Measurements from ENCODE around the gene DYRK2.

Gene DYRK2

DNA sequence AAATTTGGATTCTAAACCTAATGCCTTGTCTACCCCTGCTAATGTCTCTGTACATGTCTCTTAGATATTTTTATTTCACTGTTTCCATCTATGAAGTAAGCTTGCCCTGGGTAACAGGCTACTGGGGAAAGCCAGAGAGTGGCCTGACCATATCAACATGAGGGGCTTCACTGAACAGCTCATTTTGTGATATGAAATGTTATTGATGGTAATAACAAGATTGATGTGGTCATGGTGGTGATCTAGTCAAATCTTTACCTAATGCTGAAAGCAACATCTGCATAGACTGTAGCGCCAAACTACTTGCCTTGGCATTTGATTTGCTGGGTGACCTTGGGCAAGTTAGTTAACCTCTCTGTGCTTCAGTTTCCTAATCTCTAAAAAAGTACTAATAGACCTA lies 9.9 kb upstream of the DYRK2 start:
- Histone ChIP-seq H4K20me1 (ENCODE audit: insufficient read depth, low read length) (no peaks in the 10 kb centered on the region), H3K9ac (ENCODE audit: low read length) (no peak overlapping the region), H3K9me2 (replicated peaks; ENCODE audit: insufficient read depth, low read length) (no peaks in the 10 kb centered on the region), H3K27ac (ENCODE audit: low read length) (no peak overlapping the region), H3K9me3 (replicated peaks; ENCODE audit: insufficient read depth, low read length) (no peaks in the 10 kb centered on the region), H3K4me2 (ENCODE audit: low read depth, low read length) (no peak overlapping the region), H3K79me2 (ENCODE audit: low read length) (no peaks in the 10 kb centered on the region), H3K27me3 (replicated peaks; ENCODE audit: insufficient read depth, low read length) (no peaks in the 10 kb centered on the region), H3K4me3 (ENCODE audit: low read length) (no peak overlapping the region), H2AFZ (ENCODE audit: low read length) (no peak overlapping the region), H3F3A (ENCODE audit: insufficient read depth, low read length) (no peaks in the 10 kb centered on the region), H3K4me1 (ENCODE audit: low read length) (no peaks in the 10 kb centered on the region), H3K36me3 (replicated peaks; ENCODE audit: insufficient read depth, low read length) (no peaks in the 10 kb centered on the region)
- TF ChIP-seq EZH2 (optimal IDR thresholded peaks at IDR 0.05; ENCODE audit: low read depth, low read length) (no peak), EZH2phosphoT487 (IDR thresholded peaks at IDR 0.05; ENCODE audit: low read length) (no peak)
- TF ChIP-seq, protein P1, sequence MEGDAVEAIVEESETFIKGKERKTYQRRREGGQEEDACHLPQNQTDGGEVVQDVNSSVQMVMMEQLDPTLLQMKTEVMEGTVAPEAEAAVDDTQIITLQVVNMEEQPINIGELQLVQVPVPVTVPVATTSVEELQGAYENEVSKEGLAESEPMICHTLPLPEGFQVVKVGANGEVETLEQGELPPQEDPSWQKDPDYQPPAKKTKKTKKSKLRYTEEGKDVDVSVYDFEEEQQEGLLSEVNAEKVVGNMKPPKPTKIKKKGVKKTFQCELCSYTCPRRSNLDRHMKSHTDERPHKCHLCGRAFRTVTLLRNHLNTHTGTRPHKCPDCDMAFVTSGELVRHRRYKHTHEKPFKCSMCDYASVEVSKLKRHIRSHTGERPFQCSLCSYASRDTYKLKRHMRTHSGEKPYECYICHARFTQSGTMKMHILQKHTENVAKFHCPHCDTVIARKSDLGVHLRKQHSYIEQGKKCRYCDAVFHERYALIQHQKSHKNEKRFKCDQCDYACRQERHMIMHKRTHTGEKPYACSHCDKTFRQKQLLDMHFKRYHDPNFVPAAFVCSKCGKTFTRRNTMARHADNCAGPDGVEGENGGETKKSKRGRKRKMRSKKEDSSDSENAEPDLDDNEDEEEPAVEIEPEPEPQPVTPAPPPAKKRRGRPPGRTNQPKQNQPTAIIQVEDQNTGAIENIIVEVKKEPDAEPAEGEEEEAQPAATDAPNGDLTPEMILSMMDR (IDR thresholded peaks at IDR 0.05; ENCODE audit: low read length) = no peak
- DNase-seq = no peak

DNA sequence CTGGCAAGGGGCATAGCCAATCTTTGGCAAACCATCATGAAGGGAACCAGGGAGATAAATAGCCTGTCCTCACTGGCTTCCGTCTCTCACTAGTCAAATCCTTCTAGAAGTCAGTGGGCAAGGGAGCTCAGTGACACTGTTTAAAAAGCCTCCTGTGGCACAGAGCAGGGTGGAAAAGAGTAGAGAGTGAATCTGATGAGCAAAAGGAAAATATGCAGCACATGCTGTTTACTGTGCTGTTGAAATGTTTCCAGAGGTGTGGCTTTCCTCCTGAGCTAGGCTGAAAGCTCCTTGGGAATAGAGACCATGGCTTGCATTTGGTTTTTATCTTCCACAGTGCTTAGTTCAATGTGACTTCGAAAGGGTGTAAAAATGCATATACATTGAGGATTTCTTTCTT lies 7.7 kb upstream of the DYRK2 start:
- H3K9me3 ChIP-seq (replicated peaks; ENCODE audit: insufficient read depth, low read length) = no peaks in the 10 kb centered on the region
- no peak overlapping the region for H2AFZ ChIP-seq (ENCODE audit: low read length)
- H3K4me2 ChIP-seq (ENCODE audit: low read depth, low read length) = no peak overlapping the region
- no peaks in the 10 kb centered on the region for H4K20me1 ChIP-seq (ENCODE audit: insufficient read depth, low read length)
- no peaks in the 10 kb centered on the region for H3K9me2 ChIP-seq (replicated peaks; ENCODE audit: insufficient read depth, low read length)
- no peak overlapping the region for H3K27ac ChIP-seq (ENCODE audit: low read length)
- no peaks in the 10 kb centered on the region for H3K36me3 ChIP-seq (replicated peaks; ENCODE audit: insufficient read depth, low read length)
- H3K4me1 ChIP-seq (ENCODE audit: low read length) = no peaks in the 10 kb centered on the region
- H3K4me3 ChIP-seq (ENCODE audit: low read length) = no peak overlapping the region
- H3K79me2 ChIP-seq (ENCODE audit: low read length) = no peaks in the 10 kb centered on the region
- no peaks in the 10 kb centered on the region for H3K27me3 ChIP-seq (replicated peaks; ENCODE audit: insufficient read depth, low read length)
- H3K9ac ChIP-seq (ENCODE audit: low read length) = no peak overlapping the region
- no peak for DNase-seq
- TF ChIP-seq, protein P1 (IDR thresholded peaks at IDR 0.05; ENCODE audit: low read length) = no peak
- TF ChIP-seq EZH2 (optimal IDR thresholded peaks at IDR 0.05; ENCODE audit: low read depth, low read length) = no peak
- no peak for TF ChIP-seq EZH2phosphoT487 (IDR thresholded peaks at IDR 0.05; ENCODE audit: low read length)
- H3F3A ChIP-seq (ENCODE audit: insufficient read depth, low read length) = no peaks in the 10 kb centered on the region

DNA sequence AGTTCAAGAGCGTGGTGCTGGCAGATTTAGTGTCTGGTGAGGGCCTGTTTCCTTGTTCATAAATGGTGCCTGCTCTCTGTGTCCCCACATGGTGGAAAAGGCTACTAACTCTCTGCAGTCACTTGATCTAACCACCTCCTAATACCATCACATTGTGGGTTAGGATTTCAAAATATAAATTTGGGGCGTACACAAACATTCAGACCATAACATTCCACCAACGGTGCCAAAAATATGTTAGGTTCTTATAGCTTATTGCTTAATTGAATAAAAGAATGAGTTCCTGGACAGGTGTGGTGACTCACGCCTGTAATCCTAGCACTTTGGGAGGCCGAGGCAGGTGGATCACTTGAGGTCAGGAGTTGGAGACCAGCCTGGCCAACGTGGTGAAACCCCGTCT lies 3.4 kb upstream of the DYRK2 start:
- TF ChIP-seq, protein P1 (IDR thresholded peaks at IDR 0.05; ENCODE audit: low read length) = no peak
- no peak for TF ChIP-seq EZH2 (optimal IDR thresholded peaks at IDR 0.05; ENCODE audit: low read depth, low read length)
- Histone ChIP-seq H3K9ac (ENCODE audit: low read length) (no peak overlapping the region), H3K4me3 (ENCODE audit: low read length) (no peak overlapping the region), H3K27ac (ENCODE audit: low read length) (no peak overlapping the region), H3K4me2 (ENCODE audit: low read depth, low read length) (no peak overlapping the region), H3K36me3 (replicated peaks; ENCODE audit: insufficient read depth, low read length) (no peaks in the 10 kb centered on the region), H2AFZ (ENCODE audit: low read length) (no peak overlapping the region), H3K79me2 (ENCODE audit: low read length) (peaks cover 9% of the 10 kb centered on the region), H3K4me1 (ENCODE audit: low read length) (peaks cover under 1% of the 10 kb centered on the region; the same call in 1 of the 2 replicates), H4K20me1 (ENCODE audit: insufficient read depth, low read length) (no peaks in the 10 kb centered on the region), H3K9me2 (replicated peaks; ENCODE audit: insufficient read depth, low read length) (no peaks in the 10 kb centered on the region), H3K27me3 (replicated peaks; ENCODE audit: insufficient read depth, low read length) (no peaks in the 10 kb centered on the region), H3F3A (ENCODE audit: insufficient read depth, low read length) (0 out of 2 replicates have a peak, but pooled peaks cover 5% of the 10 kb centered on the region), H3K9me3 (replicated peaks; ENCODE audit: insufficient read depth, low read length) (no peaks in the 10 kb centered on the region)
- DNase-seq = no peak
